CD4-positive, alpha-beta T cell (primary cell): ENCODE results near the gene NPC1. TPM values are rescaled to one million over a fixed set of nuclear protein-coding genes. Genes with fewer than 3 reads are reported as not detected.
"Not testable (repeated sequence)": the region's sequence is repeated elsewhere in the genome, so short reads cannot be mapped to it uniquely, and the experiment has no call there.

Experiments used
- ATAC-seq: fragments of 200-7000 bp; cut with Tn5 transposase; one replicate; pipeline ENCODE4 v1.10.0; 2022; ENCODE audit warnings: mild to moderate bottlenecking; ENCODE audit not compliant: poor library complexity
- CTCF ChIA-PET: fragments of 350-600 bp; sonication (Branson Sonifier 250); formaldehyde crosslinking; loops from one replicate; lab custom pipeline; 2021; ENCODE audit warnings: antibody characterized with exemption, inconsistent platforms; lab: Charles Lee
- POLR2A ChIA-PET: fragments of 350-600 bp; sonication (Branson Sonifier 250); formaldehyde crosslinking; loops from one replicate; lab custom pipeline; 2021; ENCODE audit warnings: antibody characterized with exemption, inconsistent platforms; lab: Charles Lee
- DNase-seq, 14 experiments: peaks; one replicate each; pipeline ENCODE4 v3.0.0-alpha.2; 2013 to 2020; ENCODE audit warnings: mixed read lengths in 2 of 14
- H3K27ac ChIP-seq, 2 donors: one replicate each; pipeline versions ENCODE4 v1.5.1 to v1.7.0; 2013; ENCODE audit warnings: low read length in 2 of 2, low read depth in 1 of 2, mild to moderate bottlenecking in 1 of 2
- H3K27me3 ChIP-seq, 2 experiments: 1 replicate in 1 of 2; 2 replicates in 1 of 2; pipeline versions ENCODE4 v1.6.1 to v1.7.0; 2013; ENCODE audit warnings: low read length in 2 of 2, control low read depth in 1 of 2, mild to moderate bottlenecking in 1 of 2, moderate library complexity in 1 of 2; ENCODE audit not compliant: insufficient read depth in 2 of 2, control insufficient read depth in 1 of 2
- H3K36me3 ChIP-seq: one replicate; pipeline ENCODE4 v1.6.1; 2013; ENCODE audit warnings: low read length, control low read depth; ENCODE audit not compliant: insufficient read depth
- H3K4me1 ChIP-seq: one replicate; pipeline ENCODE4 v1.6.1; 2013; ENCODE audit warnings: low read length, control low read depth; ENCODE audit not compliant: insufficient read depth
- H3K4me3 ChIP-seq: one replicate; pipeline ENCODE4 v1.5.1; 2013; ENCODE audit warnings: mild to moderate bottlenecking, low read length, moderate library complexity
- H3K9me3 ChIP-seq, 2 experiments: 1 replicate in 1 of 2; 2 replicates in 1 of 2; pipeline versions ENCODE4 v1.6.1 to v1.7.0; 2013; ENCODE audit warnings: low read length in 2 of 2, mild to moderate bottlenecking in 2 of 2, control low read depth in 1 of 2, moderate library complexity in 1 of 2; ENCODE audit not compliant: control insufficient read depth in 1 of 2, insufficient read depth in 1 of 2
- H3K27ac Mint-ChIP-seq: one replicate; pipeline ENCODE4 v1.8.0; 2020; ENCODE audit warnings: mixed read lengths
- H3K27me3 Mint-ChIP-seq: one replicate; pipeline ENCODE4 v1.8.0; 2021; ENCODE audit warnings: mixed read lengths
- H3K36me3 Mint-ChIP-seq: one replicate; pipeline ENCODE4 v1.8.0; 2021; ENCODE audit warnings: low read depth, mixed read lengths
- H3K4me1 Mint-ChIP-seq: one replicate; pipeline ENCODE4 v1.8.0; 2021; ENCODE audit warnings: low read depth, mixed read lengths
- H3K4me3 Mint-ChIP-seq: one replicate; pipeline ENCODE4 v1.8.0; 2020; ENCODE audit warnings: mild to moderate bottlenecking, mixed read lengths
- H3K9me3 Mint-ChIP-seq: one replicate; pipeline ENCODE4 v1.8.0; 2020; ENCODE audit warnings: mixed read lengths
- intact Hi-C, 2 experiments: fragments of 100-400 bp; cut with DNase I in 1 of 2; cut with micrococcal nuclease in 1 of 2; formaldehyde crosslinking; loops; one replicate each; pipeline versions ENCODE4 v1.15.1 to v1.9.0; 2023 to 2025; cut with DNase I, micrococcal nuclease
- total RNA-seq, 174 experiments: library from RNA in 2 of 174; stranded (reverse) in 2 of 174; gene quantifications; one replicate each; pipeline ENCODE4 v1.2.3 and lab custom pipeline; 2021 to 2026
- TF ChIP-seq, protein P1 (sequence below): fragments of 200-600 bp; IDR thresholded peaks from one replicate; pipeline ENCODE4 v1.8.0; 2022; ENCODE audit warnings: antibody characterized with exemption, mild to moderate bottlenecking

NPC1 gene
- total RNA-seq, 2 experiments from 2014 or later, result 17.2 to 17.6 TPM

- Histone ChIP-seq H3K36me3 (peaks cover 65% of the 10 kb centered on the region), H3K27ac (no peak overlapping the region), H3K4me3 (no peak overlapping the region), H3K4me1 (peaks cover 9% of the 10 kb centered on the region), H3K9me3 (no peaks in the 10 kb centered on the region), H3K27me3 (no peaks in the 10 kb centered on the region)
- ATAC-seq, result no peak
- Mint-ChIP-seq H3K4me3 (no peak overlapping the region), H3K36me3 (peaks cover 91% of the 10 kb centered on the region), H3K4me1 (peaks cover 5% of the 10 kb centered on the region), H3K27ac (no peak overlapping the region), H3K27me3 (no peaks in the 10 kb centered on the region), H3K9me3 (no peaks in the 10 kb centered on the region)
- TF ChIP-seq, protein P1, sequence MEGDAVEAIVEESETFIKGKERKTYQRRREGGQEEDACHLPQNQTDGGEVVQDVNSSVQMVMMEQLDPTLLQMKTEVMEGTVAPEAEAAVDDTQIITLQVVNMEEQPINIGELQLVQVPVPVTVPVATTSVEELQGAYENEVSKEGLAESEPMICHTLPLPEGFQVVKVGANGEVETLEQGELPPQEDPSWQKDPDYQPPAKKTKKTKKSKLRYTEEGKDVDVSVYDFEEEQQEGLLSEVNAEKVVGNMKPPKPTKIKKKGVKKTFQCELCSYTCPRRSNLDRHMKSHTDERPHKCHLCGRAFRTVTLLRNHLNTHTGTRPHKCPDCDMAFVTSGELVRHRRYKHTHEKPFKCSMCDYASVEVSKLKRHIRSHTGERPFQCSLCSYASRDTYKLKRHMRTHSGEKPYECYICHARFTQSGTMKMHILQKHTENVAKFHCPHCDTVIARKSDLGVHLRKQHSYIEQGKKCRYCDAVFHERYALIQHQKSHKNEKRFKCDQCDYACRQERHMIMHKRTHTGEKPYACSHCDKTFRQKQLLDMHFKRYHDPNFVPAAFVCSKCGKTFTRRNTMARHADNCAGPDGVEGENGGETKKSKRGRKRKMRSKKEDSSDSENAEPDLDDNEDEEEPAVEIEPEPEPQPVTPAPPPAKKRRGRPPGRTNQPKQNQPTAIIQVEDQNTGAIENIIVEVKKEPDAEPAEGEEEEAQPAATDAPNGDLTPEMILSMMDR, result no peak
- CTCF ChIA-PET, result no interaction called here
- no peak for DNase-seq
- POLR2A ChIA-PET, result no interaction called here
- intact Hi-C loops, result no loop called here
Observed at GRCh38 chr18:23560186-23560585, 26.1 kb downstream of the NPC1 start.

- H3K9me3 ChIP-seq, CTCF ChIA-PET, H3K4me1 Mint-ChIP-seq, DNase-seq, POLR2A ChIA-PET, H3K27me3 ChIP-seq, H3K27me3 Mint-ChIP-seq, H3K27ac Mint-ChIP-seq, intact Hi-C loops, ATAC-seq, H3K9me3 Mint-ChIP-seq, H3K27ac ChIP-seq, H3K4me3 ChIP-seq, H3K4me3 Mint-ChIP-seq, H3K4me1 ChIP-seq: not testable (repeated sequence)
- H3K36me3 Mint-ChIP-seq, result peaks cover 96% of the 10 kb centered on the region
- peaks cover 85% of the 10 kb centered on the region for H3K36me3 ChIP-seq
Observed at GRCh38 chr18:23557511-23557910, 28.8 kb downstream of the NPC1 start.

GRCh38 chr18:23556145-23556780 lies 30.0 kb downstream of the NPC1 start:
- CTCF ChIA-PET, result no interaction called here
- Mint-ChIP-seq H3K9me3 (no peaks in the 10 kb centered on the region), H3K27me3 (no peaks in the 10 kb centered on the region), H3K4me3 (no peak overlapping the region), H3K4me1 (no peaks in the 10 kb centered on the region), H3K36me3 (peaks cover 96% of the 10 kb centered on the region), H3K27ac (no peak overlapping the region)
- intact Hi-C loops, result no loop called here
- Histone ChIP-seq H3K27me3 (no peaks in the 10 kb centered on the region), H3K36me3 (peaks cover 92% of the 10 kb centered on the region), H3K27ac (no peak overlapping the region), H3K9me3 (no peaks in the 10 kb centered on the region), H3K4me1 (no peaks in the 10 kb centered on the region), H3K4me3 (no peak overlapping the region)
- TF ChIP-seq, protein P1, result no peak
- no peak for DNase-seq
- ATAC-seq, result no peak
- POLR2A ChIA-PET, result no interaction called here

DNA sequence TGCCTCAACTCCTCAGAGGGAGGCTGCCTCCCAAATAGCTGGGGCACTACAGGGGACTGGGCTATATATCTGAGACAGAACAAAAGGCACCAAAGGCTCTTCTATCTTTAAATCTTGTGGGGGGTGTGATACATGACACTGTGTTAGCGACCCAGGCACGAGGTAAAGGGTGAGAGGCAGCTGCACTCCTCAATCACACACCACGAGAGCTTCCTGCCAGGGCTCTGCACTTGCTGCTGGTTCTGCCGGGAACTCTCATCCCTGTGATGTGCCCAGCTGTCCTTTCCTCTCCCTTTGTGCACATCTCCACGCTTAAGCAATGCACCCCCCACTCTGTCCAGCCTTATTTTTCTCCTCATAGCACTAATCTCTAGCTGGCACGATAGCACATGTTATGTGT lies 32.4 kb downstream of the NPC1 start:
- H3K9me3 Mint-ChIP-seq, result no peaks in the 10 kb centered on the region
- H3K27me3 Mint-ChIP-seq, result no peaks in the 10 kb centered on the region
- TF ChIP-seq, protein P1, result no peak
- H3K4me3 Mint-ChIP-seq, result no peak overlapping the region
- Histone ChIP-seq H3K4me3 (no peak overlapping the region), H3K36me3 (peaks cover 77% of the 10 kb centered on the region), H3K4me1 (no peaks in the 10 kb centered on the region), H3K27ac (no peak overlapping the region), H3K9me3 (no peaks in the 10 kb centered on the region), H3K27me3 (no peaks in the 10 kb centered on the region)
- ChIA-PET CTCF (no interaction called here), POLR2A (no interaction called here)
- intact Hi-C loops, result no loop called here
- H3K36me3 Mint-ChIP-seq, result peaks cover 87% of the 10 kb centered on the region
- no peak for ATAC-seq
- no peak overlapping the region for H3K27ac Mint-ChIP-seq
- no peaks in the 10 kb centered on the region for H3K4me1 Mint-ChIP-seq
- DNase-seq, result no peak
